ENCODE data around the gene C6orf136.

GRCh38 chr6:30640481-30640880 lies 6.5 kb upstream of the C6orf136 start:
- TF ChIP-seq POLR2AphosphoS5 (IDR thresholded peaks at IDR 0.05; ENCODE audit: low read depth, low read length) = no peak
- TF ChIP-seq CTCF (IDR thresholded peaks at IDR 0.05 in 2 of 3, conservative IDR thresholded peaks at IDR 0.05 in 1 of 3; ENCODE audit: borderline replicate concordance in 1 of 3, insufficient read depth in 1 of 3, low read depth in 2 of 3, low read length in 2 of 3) = no peak
- TF ChIP-seq MAX (IDR thresholded peaks at IDR 0.05) = no peak
- no peak for TF ChIP-seq EZH2 (IDR thresholded peaks at IDR 0.05)
- TF ChIP-seq EZH2phosphoT487 (IDR thresholded peaks at IDR 0.05; ENCODE audit: borderline replicate concordance) = no peak
- no peak for TF ChIP-seq TCF7L2 (IDR thresholded peaks at IDR 0.05; ENCODE audit: borderline replicate concordance, extremely low read depth, insufficient read depth, insufficient read length)
- no peak for TF ChIP-seq REST (IDR thresholded peaks at IDR 0.05; ENCODE audit: low read depth)
- TF ChIP-seq POLR2A (IDR thresholded peaks at IDR 0.05; ENCODE audit: borderline replicate concordance, extremely low read depth, insufficient read depth, insufficient read length) = no peak
